Measurements from ENCODE around the gene NVL. TPM values are rescaled to one million over a fixed set of nuclear protein-coding genes. Genes with fewer than 3 reads are reported as not detected.

The NVL gene
- total and polyA plus RNA-seq, 4 experiments from 2014 or later = 16.9 to 46.7 (median 29.9) TPM

DNA sequence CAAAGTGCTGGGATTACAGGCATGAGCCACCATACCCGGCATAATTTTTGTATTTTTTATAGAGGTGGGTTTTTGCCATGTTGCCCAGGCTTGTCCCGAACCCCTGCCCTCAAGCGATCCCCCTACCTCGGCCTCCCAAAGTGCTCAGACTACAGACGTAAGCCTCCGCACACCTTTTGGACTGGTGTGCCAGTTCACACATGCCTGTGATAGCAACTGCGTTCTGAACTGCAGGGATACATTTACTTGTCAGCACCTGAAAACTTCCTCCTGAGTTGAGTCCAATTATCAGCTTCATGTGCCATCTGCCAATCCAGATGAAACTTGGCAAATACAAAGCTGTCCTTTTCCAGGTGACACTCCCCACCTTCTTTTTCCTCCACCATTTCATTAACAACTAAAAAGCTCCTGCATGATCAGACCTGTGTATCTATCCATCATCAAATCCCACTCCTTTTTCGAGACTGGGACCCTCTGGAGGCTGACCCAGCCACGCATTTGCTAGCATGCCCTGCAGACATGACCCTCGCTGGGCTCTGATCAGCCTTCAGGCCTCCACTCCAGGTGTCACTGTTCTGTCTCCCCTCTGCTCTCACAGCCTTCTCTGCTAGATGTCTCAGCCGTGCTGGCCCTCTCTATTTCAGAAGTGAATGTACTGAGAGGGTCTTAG, 149.1 kb downstream of the NVL start:
- Histone ChIP-seq H3K27ac (ENCODE audit: low read depth, low read length) (no peak overlapping the region), H3K9me3 (ENCODE audit: control insufficient read depth in 1 of 2, low read length in 2 of 2) (no peaks in the 10 kb centered on the region), H3K27me3 (ENCODE audit: insufficient read depth, low read length) (no peaks in the 10 kb centered on the region), H3K36me3 (ENCODE audit: insufficient read depth, low read length) (no peaks in the 10 kb centered on the region), H3K4me1 (ENCODE audit: insufficient read depth, low read length) (peaks cover 43% of the 10 kb centered on the region), H3K4me3 (ENCODE audit: low read length in 2 of 2) (no peak overlapping the region)
- Mint-ChIP-seq H3K4me3 (peak overlapping the region in 2 of 8 donors; percentile 15 to 21), H3K36me3 (peaks cover 3 to 10% of the 10 kb centered on the region in 2 donors), H3K4me1 (peaks cover 19 to 42% (median 32%) of the 10 kb centered on the region in 4 donors), H3K27me3 (no peaks in the 10 kb centered on the region), H3K27ac (peak overlapping the region; percentile 6 to 98 (median 51)), H3K9me3 (peaks cover 0 to 4% (median 0%) of the 10 kb centered on the region in 8 donors)
- DNase-seq = no peak
- intact Hi-C loops (cut with micrococcal nuclease) = loop anchor here (5.0 to 10.0 kb wide), 5 partner anchors 64 to 1564 kb away; partner anchors contain the start of genes MIA3, TP53BP2 and WDR26
- CTCF ChIA-PET (ENCODE audit: partially characterized antibody) = interaction anchor here (2.1 kb wide), 1 partner anchor 12 kb away, joined by 6 read pairs; no protein-coding TSS in a partner anchor
- POLR2A ChIA-PET (ENCODE audit: partially characterized antibody) = interaction anchor here (1.4 to 3.1 kb wide), 3 partner anchors 53 to 149 kb away, joined by 3 to 24 read pairs (median 21); partner anchors contain the start of gene NVL

- Histone ChIP-seq H3K4me1 (ENCODE audit: insufficient read depth, low read length) (peaks cover 22% of the 10 kb centered on the region), H3K27ac (ENCODE audit: low read depth, low read length) (no peak overlapping the region), H3K27me3 (ENCODE audit: insufficient read depth, low read length) (no peaks in the 10 kb centered on the region), H3K9me3 (ENCODE audit: control insufficient read depth in 1 of 2, low read length in 2 of 2) (no peaks in the 10 kb centered on the region), H3K36me3 (ENCODE audit: insufficient read depth, low read length) (no peaks in the 10 kb centered on the region), H3K4me3 (ENCODE audit: low read length in 2 of 2) (no peak overlapping the region)
- no peaks in the 10 kb centered on the region for H3K27me3 Mint-ChIP-seq
- H3K36me3 Mint-ChIP-seq = peaks cover 0 to 4% of the 10 kb centered on the region in 2 donors
- peaks cover 11 to 22% (median 16%) of the 10 kb centered on the region in 4 donors for H3K4me1 Mint-ChIP-seq
- intact Hi-C loops (cut with micrococcal nuclease) = no loop called here
- CTCF ChIA-PET (ENCODE audit: partially characterized antibody) = interaction anchor here (0.7 to 1.2 kb wide), 4 partner anchors 9 to 279 kb away, joined by 3 to 6 read pairs (median 3); no protein-coding TSS in a partner anchor
- no peak for DNase-seq
- H3K4me3 Mint-ChIP-seq = peak overlapping the region in 1 of 8 donors; percentile 30
- peaks cover 0 to 4% (median 0%) of the 10 kb centered on the region in 8 donors for H3K9me3 Mint-ChIP-seq
- H3K27ac Mint-ChIP-seq = no peak overlapping the region
- POLR2A ChIA-PET (ENCODE audit: partially characterized antibody) = interaction anchor here (0.9 to 1.4 kb wide), 2 partner anchors 10 to 14 kb away, joined by 3 read pairs; no protein-coding TSS in a partner anchor
Observed at GRCh38 chr1:224178894-224179293, 151.1 kb downstream of the NVL start.

GRCh38 chr1:224177356-224177999, 152.5 kb downstream of the NVL start:
- Histone ChIP-seq H3K9me3 (ENCODE audit: control insufficient read depth in 1 of 2, low read length in 2 of 2) (no peaks in the 10 kb centered on the region), H3K4me3 (ENCODE audit: low read length in 2 of 2) (no peak overlapping the region), H3K27me3 (ENCODE audit: insufficient read depth, low read length) (no peaks in the 10 kb centered on the region), H3K4me1 (ENCODE audit: insufficient read depth, low read length) (peaks cover 18% of the 10 kb centered on the region), H3K27ac (ENCODE audit: low read depth, low read length) (no peak overlapping the region), H3K36me3 (ENCODE audit: insufficient read depth, low read length) (no peaks in the 10 kb centered on the region)
- ChIA-PET CTCF (ENCODE audit: partially characterized antibody) (interaction anchor here (0.6 to 1.3 kb wide), 5 partner anchors 8 to 280 kb away, joined by 3 read pairs; no protein-coding TSS in a partner anchor), POLR2A (ENCODE audit: partially characterized antibody) (no interaction called here)
- Mint-ChIP-seq H3K36me3 (peaks cover 0 to 2% of the 10 kb centered on the region in 2 donors), H3K4me3 (no peak overlapping the region), H3K27ac (peak overlapping the region in 1 of 7 donors; percentile 41), H3K9me3 (peaks cover 0 to 4% (median 0%) of the 10 kb centered on the region in 8 donors), H3K4me1 (peaks cover 11 to 18% (median 14%) of the 10 kb centered on the region in 4 donors), H3K27me3 (no peaks in the 10 kb centered on the region)
- no peak for DNase-seq
- intact Hi-C loops (cut with micrococcal nuclease) = no loop called here

Small RNA genes within 50 kb of the gene (microRNA-seq; reads per million reads assigned to microRNA genes)
- gene MIR320B2 (ENCODE audit: borderline microRNAs expressed, borderline number of aligned reads, borderline replicate concordance) = 4.3 reads per million, percentile 22 among the genes with 10 or more reads in this experiment

Other genes with a start within 250 kb of the NVL start
- 10 to 100 TPM; 36.4 to 39.7 TPM for gene FBXO28, start 216.1 kb downstream of the NVL start, total RNA-seq
- 10 to 100 TPM; 11.3 to 19.3 TPM for gene FBXO28, start 216.1 kb downstream of the NVL start, polyA plus RNA-seq
- 10 to 100 TPM; 58.5 TPM for gene DEGS1, start 146.9 kb downstream of the NVL start, total RNA-seq
- 100 to 1,000 TPM; 135 to 137 TPM for gene DEGS1, start 146.9 kb downstream of the NVL start, polyA plus RNA-seq
- gene CNIH4, start 26.7 kb upstream of the NVL start, total RNA-seq = 10 to 100 TPM; 45.5 to 50.9 TPM
- 10 to 100 TPM; 62.7 to 75.6 TPM for gene CNIH4, start 26.7 kb upstream of the NVL start, polyA plus RNA-seq
- 100 to 1,000 TPM; 121 to 123 TPM for gene WDR26, start 104.6 kb upstream of the NVL start, total RNA-seq
- 1 to 10 TPM; 2.9 to 3.9 TPM for gene WDR26, start 104.6 kb upstream of the NVL start, polyA plus RNA-seq

Measured in CD4-positive, alpha-beta memory T cell (primary cell).